ENCODE data around the gene ALKBH5. TPM values are rescaled to one million over a fixed set of nuclear protein-coding genes. Genes with fewer than 3 reads are reported as not detected.

Gene ALKBH5
- total and polyA plus RNA-seq, 2 donors (not counting 1 experiment from before 2014, with no cell fraction given): 70.3 to 103 TPM

DNA sequence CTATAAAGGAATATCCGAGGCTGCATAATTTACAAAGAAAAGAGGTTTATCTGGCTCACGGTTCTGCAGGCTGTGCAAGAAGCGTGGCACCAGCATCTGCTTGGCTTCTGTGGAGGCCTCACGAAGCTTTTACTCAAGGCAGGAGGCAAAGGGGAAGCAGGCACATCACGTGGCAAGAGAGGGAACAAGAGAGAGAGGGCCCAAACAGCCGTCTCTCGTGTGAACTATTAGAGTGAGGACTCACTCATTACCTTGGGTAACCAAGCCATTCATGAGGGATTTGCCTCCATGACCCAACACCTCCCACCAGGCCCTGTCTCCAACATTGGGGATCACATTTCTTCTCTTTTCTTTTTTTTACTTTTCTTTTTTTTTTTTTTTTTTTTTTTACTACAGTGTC lies 7.5 kb upstream of the ALKBH5 start:
- no peak for DNase-seq (ENCODE audit: low read depth in 2 of 2)
- Histone ChIP-seq H3K4me3 (replicated peaks in 1 of 4; ENCODE audit: control extremely low read depth in 1 of 4, insufficient read depth in 1 of 4, low read depth in 3 of 4, low read length in 4 of 4) (no peak overlapping the region), H4K20me1 (ENCODE audit: control insufficient read depth, extremely low read depth, insufficient read depth, low read length) (no peaks in the 10 kb centered on the region), H3K79me2 (ENCODE audit: control insufficient read depth, insufficient read depth, low read length) (no peaks in the 10 kb centered on the region), H3K9me3 (ENCODE audit: control insufficient read depth, insufficient read depth, low read depth, low read length) (no peaks in the 10 kb centered on the region), H3K4me2 (ENCODE audit: extremely low read depth, insufficient read depth, low read length) (no peak overlapping the region), H3K9ac (ENCODE audit: insufficient read depth, low read length) (no peak overlapping the region), H3K27me3 (ENCODE audit: control insufficient read depth, insufficient read depth, low read length) (no peaks in the 10 kb centered on the region), H2AFZ (ENCODE audit: low read length) (no peak overlapping the region), H3K27ac (ENCODE audit: insufficient read depth, low read length) (no peak overlapping the region), H3K36me3 (ENCODE audit: control insufficient read depth, insufficient read depth, low read length) (no peaks in the 10 kb centered on the region), H3K4me1 (ENCODE audit: control insufficient read depth, extremely low read depth, insufficient read depth, low read length) (no peaks in the 10 kb centered on the region)
- TF ChIP-seq CTCF (conservative IDR thresholded peaks at IDR 0.05 in 1 of 2, IDR thresholded peaks at IDR 0.05 in 1 of 2; ENCODE audit: low read depth in 1 of 2, low read length in 2 of 2) (no peak), EZH2 (IDR thresholded peaks at IDR 0.05; ENCODE audit: low read length, missing control alignments) (no peak)

DNA sequence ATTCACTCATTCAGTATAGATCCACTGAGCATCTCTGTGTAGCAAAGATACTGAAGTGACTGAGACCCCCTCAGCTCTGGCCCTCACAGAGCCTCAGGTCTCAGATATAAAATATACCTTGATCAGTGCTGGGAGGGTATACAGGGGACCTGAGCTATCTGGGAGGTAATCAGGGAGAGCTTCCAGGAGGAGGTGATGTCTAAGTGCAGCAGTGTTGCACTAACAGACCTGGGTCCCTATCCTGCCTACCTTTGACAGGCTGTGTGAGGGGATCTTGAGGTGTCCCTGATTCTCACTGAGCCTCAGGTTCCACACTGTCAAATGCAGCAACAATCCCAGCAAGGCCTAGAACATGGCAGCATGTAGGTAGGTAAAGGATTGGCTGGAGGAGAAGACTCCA lies 6.5 kb upstream of the ALKBH5 start:
- Histone ChIP-seq H2AFZ (ENCODE audit: low read length) (no peak overlapping the region), H3K27ac (ENCODE audit: insufficient read depth, low read length) (no peak overlapping the region), H3K36me3 (ENCODE audit: control insufficient read depth, insufficient read depth, low read length) (no peaks in the 10 kb centered on the region), H3K4me1 (ENCODE audit: control insufficient read depth, extremely low read depth, insufficient read depth, low read length) (peaks cover 3% of the 10 kb centered on the region), H3K27me3 (ENCODE audit: control insufficient read depth, insufficient read depth, low read length) (no peaks in the 10 kb centered on the region), H3K9me3 (ENCODE audit: control insufficient read depth, insufficient read depth, low read depth, low read length) (no peaks in the 10 kb centered on the region), H3K9ac (ENCODE audit: insufficient read depth, low read length) (no peak overlapping the region), H3K4me3 (replicated peaks in 1 of 4; ENCODE audit: control extremely low read depth in 1 of 4, insufficient read depth in 1 of 4, low read depth in 3 of 4, low read length in 4 of 4) (no peak overlapping the region), H4K20me1 (ENCODE audit: control insufficient read depth, extremely low read depth, insufficient read depth, low read length) (no peaks in the 10 kb centered on the region), H3K4me2 (ENCODE audit: extremely low read depth, insufficient read depth, low read length) (no peak overlapping the region), H3K79me2 (ENCODE audit: control insufficient read depth, insufficient read depth, low read length) (no peaks in the 10 kb centered on the region)
- TF ChIP-seq EZH2 (IDR thresholded peaks at IDR 0.05; ENCODE audit: low read length, missing control alignments): no peak
- no peak for TF ChIP-seq CTCF (conservative IDR thresholded peaks at IDR 0.05 in 1 of 2, IDR thresholded peaks at IDR 0.05 in 1 of 2; ENCODE audit: low read depth in 1 of 2, low read length in 2 of 2)
- DNase-seq (ENCODE audit: low read depth in 2 of 2): no peak

DNA sequence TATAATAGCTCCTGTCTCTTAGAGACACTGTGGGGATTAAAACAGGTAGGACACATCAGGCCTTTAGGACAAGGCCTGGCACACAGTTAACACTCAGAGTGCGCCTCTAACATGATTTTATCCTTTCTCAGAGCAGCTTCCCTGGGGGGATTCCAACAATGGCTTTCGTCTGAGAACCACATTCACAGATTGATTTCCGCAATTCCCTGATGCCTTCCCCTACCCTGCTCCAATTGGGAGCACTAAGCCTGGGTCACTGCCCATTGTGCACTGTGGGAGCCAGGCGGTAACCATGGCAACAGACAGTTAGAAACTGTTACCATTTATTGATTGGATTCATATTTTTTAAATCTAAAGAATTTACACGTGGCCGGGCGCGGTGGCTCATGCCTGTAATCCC lies 5.9 kb upstream of the ALKBH5 start:
- H3K9me3 ChIP-seq (ENCODE audit: control insufficient read depth, insufficient read depth, low read depth, low read length): no peaks in the 10 kb centered on the region
- DNase-seq (ENCODE audit: low read depth in 2 of 2): no peak
- H2AFZ ChIP-seq (ENCODE audit: low read length): no peak overlapping the region
- no peak overlapping the region for H3K27ac ChIP-seq (ENCODE audit: insufficient read depth, low read length)
- TF ChIP-seq CTCF (conservative IDR thresholded peaks at IDR 0.05 in 1 of 2, IDR thresholded peaks at IDR 0.05 in 1 of 2; ENCODE audit: low read depth in 1 of 2, low read length in 2 of 2) (no peak), EZH2 (IDR thresholded peaks at IDR 0.05; ENCODE audit: low read length, missing control alignments) (no peak)
- H3K4me1 ChIP-seq (ENCODE audit: control insufficient read depth, extremely low read depth, insufficient read depth, low read length): peaks cover 5% of the 10 kb centered on the region
- no peaks in the 10 kb centered on the region for H3K27me3 ChIP-seq (ENCODE audit: control insufficient read depth, insufficient read depth, low read length)
- no peaks in the 10 kb centered on the region for H4K20me1 ChIP-seq (ENCODE audit: control insufficient read depth, extremely low read depth, insufficient read depth, low read length)
- H3K36me3 ChIP-seq (ENCODE audit: control insufficient read depth, insufficient read depth, low read length): no peaks in the 10 kb centered on the region
- H3K79me2 ChIP-seq (ENCODE audit: control insufficient read depth, insufficient read depth, low read length): no peaks in the 10 kb centered on the region
- no peak overlapping the region for H3K4me3 ChIP-seq (replicated peaks in 1 of 4; ENCODE audit: control extremely low read depth in 1 of 4, insufficient read depth in 1 of 4, low read depth in 3 of 4, low read length in 4 of 4)
- H3K4me2 ChIP-seq (ENCODE audit: extremely low read depth, insufficient read depth, low read length): no peak overlapping the region
- H3K9ac ChIP-seq (ENCODE audit: insufficient read depth, low read length): no peak overlapping the region
